GM04503 (cell line): ENCODE measurements around the gene ISL2.

Experiments used
- DNase-seq: peaks from one replicate; pipeline ENCODE4 v3.0.0-alpha.2; 2012; ENCODE audit warnings: low read depth

ISL2 gene

DNA sequence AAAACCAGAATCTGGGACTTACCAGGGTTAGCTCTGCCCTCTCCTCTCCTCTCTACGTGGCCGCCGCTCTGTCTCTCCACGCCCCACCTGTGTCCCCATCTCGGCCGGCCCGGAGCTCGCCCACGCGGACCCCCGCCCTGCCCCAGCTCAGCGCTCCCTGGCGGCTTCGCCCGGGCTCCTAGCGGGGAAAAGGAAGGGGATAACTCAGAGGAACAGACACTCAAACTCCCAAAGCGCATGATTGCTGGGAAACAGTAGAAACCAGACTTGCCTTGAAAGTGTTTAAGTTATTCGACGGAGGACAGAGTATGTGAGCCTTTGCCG is 5.4 kb downstream of the ISL2 start:
- no peak for DNase-seq

DNA sequence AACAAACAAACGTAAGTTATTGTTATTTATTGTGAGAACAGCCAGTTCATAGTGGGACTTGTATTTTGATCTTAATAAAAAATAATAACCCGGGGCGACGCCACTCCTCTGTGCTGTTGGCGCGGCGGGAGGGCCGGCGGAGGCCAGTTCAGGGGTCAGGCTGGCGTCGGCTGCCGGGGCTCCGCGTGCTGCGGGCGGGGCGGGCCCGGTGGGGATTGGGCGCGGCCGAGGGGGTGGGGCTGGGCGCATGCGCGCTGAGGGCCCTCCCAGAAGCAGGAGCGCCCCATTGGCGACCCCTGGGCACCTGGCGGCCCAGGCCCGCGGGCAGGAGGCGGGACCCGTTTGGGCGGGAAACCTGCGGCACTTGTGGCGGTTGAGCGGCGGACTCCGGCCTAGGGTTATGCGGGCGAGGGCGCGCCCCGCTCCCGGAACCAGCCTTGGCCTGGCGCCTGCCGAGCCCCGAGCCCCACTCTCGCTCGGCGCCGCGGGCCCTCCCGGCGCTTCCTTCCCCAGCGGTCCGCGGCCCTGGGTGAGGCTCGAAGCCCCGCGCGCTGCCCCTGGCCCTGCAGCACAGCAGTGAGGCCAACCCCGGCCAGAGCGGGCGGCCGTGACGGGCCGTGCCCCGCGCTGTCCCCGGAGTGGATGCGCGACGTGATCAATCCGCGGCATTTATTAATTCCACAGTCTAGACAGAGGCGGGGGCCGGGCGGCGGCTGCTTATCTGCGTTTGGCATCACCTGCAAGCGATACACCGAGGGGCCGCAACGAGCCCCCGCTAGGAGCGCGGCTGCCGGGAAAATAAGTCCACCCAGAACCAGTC is 6.0 kb downstream of the ISL2 start:
- no peak for DNase-seq

DNA sequence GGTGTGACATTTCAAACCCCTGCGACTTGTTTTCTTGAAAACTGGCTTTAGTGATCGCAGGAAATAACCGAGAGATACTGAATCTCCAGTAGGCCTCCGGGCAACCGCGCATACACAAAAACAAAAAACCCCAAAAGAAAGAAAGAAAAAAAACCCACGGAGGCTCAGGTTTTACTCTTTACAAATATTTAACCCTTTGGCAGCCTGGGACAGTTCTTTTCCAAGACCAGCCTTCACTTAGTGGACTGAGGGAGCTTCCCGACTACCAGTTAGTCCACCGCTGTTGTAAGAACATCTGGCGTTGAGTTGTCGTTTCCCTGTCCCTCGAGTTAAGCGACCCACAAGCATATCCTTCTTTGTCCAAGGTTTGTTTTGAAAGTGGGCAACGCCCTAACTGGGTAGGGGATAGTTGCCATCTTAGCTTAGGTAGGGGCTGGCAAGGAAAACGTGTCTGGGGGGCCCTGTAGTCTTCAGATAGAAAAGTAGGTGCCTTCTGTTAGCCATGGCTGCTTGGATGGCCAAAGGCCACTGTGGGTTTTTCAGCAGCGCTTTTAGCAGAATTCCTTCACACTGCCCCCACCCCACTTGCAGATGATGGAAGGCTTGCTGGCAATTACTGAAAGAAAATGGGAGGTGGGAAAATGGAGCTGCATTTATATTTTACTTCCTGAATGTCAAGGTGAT is 6.9 kb downstream of the ISL2 start:
- DNase-seq: no peak

DNA sequence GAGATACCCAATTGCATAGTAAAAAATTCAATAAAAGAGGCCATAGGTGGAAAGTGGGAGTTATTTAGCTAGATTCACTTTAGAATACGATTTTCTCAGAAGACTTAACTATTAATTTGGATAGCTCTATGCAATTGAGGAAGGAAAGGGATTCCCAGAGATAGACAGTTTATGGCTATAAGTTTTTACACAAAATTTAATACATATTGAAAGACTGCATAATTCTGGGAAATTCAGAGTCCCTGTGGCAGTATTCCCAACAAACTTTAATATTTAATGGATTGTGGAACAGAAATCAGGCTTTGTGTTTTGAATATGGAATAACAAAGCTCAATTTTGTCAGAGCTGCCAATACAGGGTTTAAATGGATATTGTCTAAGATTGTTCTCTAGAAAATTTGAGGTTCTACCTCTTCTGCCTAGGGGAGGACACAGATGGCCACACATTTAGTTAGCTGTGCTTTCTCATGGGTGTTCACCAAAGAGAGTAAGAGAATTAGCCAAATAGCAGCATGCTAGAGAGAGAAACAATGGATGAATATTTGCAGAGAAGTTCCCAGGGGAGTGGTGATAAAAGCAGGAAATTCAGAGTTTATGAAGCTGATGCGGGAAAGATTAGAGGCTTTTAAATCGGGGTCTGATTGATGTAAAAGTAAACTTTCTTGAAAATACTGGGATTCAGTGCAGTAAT is 8.5 kb downstream of the ISL2 start:
- no peak for DNase-seq

DNA sequence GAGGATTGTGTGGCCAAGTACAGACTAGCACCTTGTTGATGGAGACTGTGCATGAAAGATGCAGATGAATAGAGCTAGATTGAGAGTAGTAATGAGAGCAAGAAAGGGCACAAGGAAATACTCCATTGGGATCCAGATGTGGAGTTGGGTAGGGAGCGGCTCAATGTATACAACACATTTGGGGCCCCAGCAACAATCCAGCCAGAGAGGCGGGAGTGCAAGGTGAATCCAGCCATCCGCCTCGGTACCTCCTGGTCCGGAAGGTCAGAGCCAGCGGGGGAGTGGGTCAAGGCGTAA is 9.0 kb downstream of the ISL2 start:
- DNase-seq: no peak

DNA sequence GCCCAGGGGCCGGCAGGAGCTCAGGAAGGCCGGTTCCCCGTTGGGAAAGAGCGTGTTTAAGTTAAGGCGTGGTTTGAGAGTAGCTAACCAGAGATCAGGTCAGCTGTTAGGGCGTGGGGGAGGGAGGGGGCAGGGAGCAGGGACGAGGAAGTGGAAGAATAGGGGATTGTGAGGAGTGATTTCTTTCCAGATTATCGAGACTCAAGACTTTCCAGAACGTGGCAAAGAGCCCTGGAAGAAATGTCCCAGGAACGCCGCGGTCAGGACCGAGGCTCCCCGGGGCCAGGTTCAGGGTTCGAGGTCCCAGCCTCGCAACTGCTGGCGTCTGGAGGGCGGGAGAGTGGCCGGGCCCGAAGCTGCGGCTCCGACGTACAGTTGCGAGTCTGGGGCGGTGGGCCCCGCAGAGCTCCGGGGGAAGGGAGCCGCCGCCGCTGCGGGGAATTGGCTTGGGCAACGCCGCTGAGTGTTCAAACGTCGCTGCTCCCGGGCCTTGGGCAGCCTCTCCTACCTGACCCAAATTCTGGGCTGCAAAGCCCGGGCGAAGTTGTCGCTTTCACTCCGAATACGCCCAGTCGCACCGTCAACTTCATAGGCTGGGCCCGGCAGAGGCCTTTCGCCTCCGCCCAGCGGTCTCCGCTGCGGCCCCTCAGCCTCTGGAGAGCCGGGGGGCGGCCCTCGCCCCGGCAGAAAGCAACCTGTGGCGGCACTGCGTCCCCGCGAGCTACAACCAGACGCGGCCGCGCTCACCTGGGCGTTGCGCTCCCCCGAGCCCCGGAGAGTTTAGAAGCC is 9.5 kb downstream of the ISL2 start:
- DNase-seq: no peak

DNA sequence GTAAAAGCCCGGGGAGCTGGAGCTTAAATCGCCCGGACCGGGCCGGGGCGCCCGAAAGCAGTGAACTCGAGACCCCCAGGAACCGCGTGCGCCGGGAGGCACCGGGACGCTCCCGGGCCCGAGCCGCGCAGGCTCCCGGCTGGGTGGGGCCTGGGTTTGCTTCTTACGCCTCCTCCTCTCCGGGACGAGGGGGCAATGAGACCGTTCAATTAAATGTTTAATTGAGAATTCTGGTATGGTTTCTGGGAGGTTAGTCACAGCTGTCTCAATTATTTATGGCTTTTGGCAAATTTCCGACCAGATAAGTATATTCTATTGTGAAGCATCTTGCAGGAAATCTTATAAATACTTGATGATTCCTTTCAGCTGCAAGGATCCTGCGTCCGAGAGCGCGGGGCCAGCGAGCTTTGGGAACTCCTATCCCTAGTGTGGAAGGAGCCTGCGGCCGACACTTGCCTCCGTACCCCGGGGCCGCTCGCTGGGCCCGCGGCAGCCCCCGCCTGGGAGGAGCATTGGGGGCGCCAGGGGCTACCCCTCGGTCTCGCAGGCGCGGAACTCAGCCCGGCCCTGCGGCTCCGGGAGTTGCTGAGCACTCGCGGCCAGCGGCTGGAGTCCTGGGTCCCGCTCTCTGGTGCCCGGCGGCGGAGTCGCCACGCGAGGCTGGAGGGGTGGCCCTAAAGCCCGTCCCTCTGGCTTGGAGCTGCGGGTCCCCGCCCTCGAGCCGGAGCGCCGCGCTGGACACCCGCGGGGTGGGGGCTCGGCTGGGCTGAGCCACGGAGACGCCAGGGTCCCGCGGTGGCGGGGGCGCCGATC is 10.3 kb downstream of the ISL2 start:
- DNase-seq: no peak

DNA sequence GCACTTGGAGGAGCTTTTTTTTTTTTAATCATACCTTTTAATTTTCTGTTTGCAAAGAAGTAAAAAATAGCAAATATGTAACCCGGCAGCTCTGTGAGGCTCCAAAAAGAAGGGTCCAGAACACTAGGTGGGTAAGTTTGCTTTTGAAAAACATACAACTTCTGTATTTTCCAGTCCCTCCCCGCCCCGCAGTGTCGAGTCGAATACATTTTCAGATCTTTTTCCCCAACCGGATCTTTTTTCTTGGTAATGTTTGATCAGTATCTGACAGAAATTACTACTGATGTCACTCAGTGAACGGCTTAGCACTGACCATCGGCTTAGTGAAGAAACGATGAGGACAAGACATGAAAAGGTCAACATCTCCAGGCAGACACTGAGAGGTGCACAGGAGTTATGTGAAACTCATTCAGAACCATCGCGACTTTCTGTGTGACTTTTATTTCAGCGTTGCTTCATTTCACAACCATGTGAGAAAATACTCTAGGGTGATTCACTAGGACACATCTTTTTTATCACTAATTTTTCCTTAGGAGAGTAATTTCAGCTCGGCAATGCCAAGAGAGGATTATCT is 11.0 kb downstream of the ISL2 start:
- DNase-seq: no peak

DNA sequence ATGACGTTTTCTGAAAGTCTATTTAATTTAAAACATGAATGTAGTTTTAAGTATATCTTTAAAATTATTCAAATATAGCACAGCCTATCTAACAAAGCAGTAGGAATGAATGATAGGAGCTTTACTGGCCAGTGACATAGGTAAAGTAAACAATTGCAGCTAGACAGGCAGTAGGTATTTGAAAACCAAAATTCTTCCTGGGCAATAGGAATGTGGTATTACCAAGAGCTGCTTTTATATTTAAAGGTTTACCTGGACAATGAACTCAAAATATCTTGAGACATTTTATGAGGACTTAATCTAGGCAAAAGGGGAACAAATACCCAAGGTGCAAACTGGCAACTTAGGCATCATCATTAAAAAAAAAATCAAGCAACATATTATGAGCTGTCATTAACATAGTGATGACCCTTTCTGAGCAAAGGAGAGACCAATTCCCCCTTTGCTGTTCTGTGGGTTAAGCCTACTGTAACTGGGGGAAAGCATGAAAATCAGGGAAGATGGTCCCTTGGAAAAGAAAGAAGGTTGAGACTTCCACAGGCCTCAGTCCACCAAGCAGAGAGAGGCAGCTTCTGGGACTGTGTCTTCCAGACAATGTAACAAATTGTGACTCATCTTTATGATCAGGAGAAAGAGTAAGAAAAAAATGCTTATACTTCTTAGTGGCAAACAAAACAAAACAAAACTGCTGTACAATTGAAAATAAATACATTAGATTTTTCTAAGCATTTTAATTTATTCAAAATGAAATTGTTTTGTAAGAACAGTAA is 12.9 kb downstream of the ISL2 start:
- no peak for DNase-seq

DNA sequence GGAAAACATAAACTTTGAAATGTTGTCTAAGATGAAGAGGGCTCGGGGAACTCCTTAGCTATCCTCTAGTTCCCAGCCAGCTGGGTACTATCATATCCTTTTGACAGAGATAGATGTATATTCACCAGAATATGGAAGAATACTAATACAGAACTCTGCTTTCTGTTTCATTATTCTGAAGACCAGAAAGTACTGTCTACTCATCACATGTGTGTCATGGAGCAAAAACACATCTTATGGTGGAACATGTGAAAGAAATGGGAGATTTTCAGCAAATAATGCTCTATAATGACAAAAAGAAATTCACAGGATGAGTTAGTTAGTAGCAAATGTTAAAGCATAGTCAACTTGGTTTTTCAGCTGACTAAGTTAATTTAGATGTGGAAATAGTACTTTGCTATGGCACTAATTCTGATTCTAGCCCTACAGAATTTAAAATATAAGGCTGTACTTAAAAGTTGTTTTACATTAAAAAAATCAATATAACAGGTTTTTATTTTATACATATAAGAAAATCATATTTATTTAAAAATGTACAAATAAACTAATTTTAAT is 16.5 kb downstream of the ISL2 start:
- no peak for DNase-seq

DNA sequence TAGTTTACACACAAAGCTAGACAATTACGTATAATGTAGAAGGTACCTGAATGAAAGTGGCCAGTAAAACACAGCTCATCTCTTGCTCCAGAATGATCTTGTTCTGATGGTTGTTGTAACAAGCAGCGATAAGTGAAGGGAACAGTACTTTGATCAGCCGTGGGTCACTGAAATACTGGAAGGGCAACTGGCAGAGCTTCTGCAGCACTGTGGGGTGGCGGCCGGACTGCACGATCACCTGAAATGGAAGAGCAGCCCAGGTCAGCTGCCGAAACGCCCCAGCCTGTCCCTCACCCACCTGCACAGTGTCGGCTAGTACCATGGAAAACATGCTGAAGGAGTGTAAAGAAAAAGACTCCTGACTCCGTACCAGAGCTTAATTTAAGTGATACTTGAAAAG is 17.3 kb downstream of the ISL2 start:
- no peak for DNase-seq

DNA sequence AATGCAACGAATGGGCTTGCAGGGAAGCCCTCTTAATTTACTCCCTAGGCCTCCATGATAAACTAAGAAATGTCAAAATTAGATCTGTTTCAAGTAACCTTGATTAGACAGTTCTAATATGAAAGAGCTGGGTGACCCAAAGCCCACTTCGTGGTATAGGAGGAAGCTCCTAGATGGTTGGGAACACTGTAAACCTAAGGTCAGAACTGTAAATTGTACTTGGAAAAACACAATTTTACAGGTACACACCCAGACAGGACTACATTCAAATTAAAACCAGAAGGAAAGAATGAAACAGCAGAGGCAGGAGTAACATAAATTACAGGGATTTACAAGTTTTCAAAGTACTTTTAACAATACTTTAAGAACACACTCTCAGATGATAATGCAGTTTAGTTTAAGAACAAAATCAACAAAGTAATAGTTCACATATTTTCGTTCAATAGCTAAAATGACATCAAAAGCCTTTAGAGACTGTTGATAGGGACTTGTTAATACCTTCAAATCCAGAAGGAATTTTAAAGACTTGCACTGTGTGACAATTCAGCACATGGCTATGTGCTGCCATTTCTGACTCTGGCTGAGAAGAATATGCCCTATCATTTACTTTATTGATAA is 18.4 kb downstream of the ISL2 start:
- DNase-seq: no peak

DNA sequence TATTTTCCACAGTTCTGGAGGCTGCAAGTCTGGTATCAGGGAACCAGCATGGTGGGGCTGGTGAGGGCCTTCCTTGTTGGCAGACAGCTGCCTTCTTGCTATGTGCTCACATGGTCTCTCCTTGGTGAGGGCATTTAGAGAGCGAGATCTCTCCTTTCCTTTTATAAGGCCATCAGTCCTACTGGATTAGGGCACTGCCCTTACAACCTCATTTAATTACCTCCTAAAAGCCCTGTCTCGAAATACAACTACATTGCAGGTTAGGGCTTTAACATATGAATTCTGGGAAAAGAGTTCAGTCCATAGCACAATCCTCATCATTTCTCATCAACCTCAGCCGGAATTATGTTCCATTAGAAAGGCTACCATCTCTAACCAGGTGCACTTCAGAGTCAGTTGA is 21.9 kb downstream of the ISL2 start:
- no peak for DNase-seq

DNA sequence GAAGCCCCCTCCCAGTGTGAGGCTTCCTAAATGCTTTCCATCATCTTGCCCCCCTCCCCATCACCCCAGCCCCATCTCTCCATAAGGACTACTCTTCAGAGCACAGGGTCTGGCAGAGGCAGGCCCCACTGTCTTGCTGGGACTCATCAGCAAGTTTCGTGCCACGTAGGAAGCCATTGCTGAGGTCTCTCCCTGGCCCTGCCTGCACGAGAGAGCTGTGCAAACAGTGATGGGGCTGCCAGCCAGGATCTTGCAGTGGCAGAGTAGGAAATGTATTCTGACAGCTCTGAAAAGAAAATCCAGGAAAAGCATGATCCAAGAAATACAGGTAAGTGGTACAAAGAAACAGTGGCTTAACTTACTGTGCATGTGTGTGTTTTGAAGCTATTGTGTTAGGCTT is 22.6 kb downstream of the ISL2 start:
- DNase-seq: no peak

DNA sequence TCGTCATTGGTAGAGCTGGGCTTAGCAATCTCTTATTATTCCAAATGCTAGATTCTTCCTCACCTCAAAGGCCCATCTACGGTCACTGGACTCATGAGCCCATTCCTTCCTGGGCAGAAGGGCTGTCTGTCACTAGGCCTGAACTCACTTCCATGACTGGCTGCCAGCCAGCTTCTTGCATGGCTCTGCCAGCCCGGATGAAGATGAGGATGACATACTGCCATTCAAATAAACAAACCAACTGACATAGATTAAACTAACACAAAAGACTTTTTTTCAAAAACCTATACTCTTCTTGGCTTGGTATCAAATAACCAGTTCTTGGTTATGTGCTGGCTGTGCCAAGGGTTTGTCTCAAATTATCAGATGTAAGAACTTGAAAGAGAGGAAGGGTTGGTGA is 23.8 kb downstream of the ISL2 start:
- DNase-seq: no peak

DNA sequence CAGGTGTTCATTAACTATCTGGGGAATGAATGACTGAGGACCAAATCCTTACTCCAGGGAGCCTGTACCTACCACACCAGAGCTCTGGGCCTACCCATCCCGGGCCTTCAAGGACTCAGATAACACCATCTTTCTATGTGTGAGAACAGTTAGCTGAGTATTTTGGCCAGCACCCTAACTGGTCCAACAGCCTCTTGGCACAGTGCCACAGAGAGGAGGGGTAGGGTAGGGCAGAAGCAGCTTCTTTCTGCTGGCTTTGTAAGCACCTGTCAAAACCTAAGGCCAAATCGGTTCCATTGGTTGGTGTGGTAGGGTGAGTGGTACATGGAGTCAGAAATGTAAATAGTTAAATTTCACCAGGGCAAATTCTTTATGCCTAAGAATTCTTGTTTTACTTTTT is 26.7 kb downstream of the ISL2 start:
- no peak for DNase-seq

DNA sequence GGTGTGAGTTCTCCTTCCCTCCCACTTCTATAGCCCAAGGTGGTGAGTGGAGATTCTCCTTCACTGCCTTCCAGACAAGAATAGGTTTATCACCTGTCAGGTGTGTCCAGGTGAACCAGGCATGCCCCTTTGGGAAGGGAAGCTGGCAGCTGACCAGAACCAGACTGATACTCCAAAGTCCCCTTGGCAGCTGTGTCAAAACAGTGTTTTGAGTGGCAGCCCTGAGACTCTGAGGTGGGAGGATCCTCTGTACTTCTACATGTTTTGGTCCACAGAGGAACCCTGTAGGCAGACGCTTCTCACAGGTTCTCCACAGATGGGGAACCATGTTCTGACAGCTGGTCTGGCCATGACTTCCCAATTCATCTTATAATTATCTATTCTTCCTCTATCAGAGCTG is 30.1 kb downstream of the ISL2 start:
- no peak for DNase-seq

DNA sequence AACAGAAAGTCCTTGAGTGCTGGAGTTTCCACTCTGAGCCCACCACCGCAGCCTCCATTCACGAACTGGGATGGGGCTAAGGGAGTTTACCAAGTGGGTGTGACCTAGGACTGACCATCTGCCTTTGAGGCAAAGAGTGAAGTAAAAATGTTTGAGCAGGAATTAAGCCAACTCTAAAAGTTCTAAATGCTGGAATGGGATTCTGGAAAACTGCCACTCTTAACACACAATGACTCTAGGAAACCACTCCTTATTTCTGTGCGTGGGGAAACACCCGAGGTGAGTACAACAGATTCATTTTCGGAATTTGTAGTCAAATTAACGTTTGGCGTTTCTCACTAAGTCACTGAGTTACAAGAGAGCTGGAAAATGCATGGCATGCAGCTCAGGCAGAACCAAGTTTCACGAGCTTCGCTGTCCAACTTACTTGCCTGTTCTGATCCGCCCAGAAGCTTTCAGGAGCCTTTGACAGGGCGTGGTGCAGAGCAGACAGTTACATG is 31.6 kb downstream of the ISL2 start:
- no peak for DNase-seq

DNA sequence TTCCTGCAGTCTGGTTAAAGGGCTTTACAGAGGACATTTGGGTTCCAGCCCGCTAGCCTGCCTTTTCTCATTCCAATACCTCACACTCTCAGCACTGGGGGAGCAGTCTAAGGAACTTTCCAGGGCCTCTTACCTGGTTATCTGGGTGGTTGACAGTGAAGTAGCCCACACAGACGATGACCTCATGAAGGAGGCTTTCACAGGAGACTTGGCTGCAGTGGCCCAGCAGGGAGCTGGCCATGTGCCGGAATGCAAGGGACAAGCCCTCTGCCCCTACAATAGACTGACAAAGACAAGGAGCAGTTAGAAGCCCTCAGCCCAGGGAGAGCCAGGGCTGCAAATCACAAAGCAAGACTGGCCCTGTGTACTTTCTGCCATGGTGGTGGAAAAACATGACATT is 39.5 kb downstream of the ISL2 start:
- DNase-seq: no peak

DNA sequence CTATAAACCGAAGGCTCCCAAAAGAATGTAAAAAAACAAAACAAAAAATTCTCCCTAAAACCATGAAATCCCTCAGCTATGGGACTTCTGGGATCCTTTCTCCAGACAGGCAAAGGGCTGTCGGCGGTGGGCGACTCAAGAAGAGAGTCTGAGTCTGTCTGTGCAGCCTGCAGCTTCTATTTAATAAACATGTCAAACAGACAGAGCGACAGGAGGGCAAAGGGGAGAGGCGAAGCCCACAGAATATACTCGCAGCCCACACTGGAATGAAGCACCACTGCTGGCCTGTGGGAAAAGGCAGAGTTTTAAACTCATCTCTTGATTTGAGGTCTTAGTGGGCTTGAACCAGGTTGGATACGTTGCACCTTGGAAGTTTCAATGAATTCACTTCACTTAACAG is 40.2 kb downstream of the ISL2 start:
- DNase-seq: no peak
